ENCODE results near the gene KANSL1L. TPM values are rescaled to one million over a fixed set of nuclear protein-coding genes. Genes with fewer than 3 reads are reported as not detected.

The KANSL1L gene
- total RNA-seq, 1 donor from 2014 or later, result 4.9 TPM

DNA sequence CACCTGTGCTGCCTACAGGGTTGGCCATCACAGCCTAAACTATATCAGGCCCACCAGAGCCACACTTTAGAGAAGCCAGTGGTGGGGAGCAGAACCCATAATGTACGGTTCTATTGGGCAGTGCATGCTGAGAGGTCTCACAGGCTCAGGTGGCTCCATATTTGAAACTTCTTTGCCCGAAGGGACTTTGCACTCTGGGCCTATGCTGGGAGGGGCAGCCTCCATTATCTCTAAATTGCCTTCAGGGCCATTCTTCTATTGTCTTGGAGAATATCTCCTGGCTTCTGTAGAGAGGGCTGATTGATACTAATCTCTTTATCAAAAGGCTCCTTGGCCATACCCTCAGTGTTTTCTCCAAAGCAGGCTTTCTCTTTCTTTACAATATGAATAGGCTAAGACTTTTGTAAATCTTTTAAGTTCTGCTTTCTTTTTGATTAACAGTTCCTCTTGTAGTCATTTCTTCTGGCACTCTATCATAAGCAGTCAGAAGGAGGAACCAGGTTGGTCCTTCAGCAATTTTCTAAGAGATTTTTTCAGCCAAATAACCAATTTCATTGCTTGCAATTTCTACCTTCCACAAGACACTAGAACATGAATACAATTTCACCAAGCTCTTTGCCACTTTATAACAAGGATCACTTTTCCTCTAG is 124.2 kb downstream of the KANSL1L start:
- Mint-ChIP-seq H3K27ac (no peak overlapping the region), H3K9me3 (peaks cover 9% of the 10 kb centered on the region), H3K36me3 (ENCODE audit: low read depth) (no peaks in the 10 kb centered on the region), H3K27me3 (ENCODE audit: low read depth) (no peaks in the 10 kb centered on the region), H3K4me1 (ENCODE audit: low read depth) (no peaks in the 10 kb centered on the region), H3K4me3 (ENCODE audit: low read depth) (no peak overlapping the region)
- intact Hi-C loops (cut with micrococcal nuclease), result no loop called here
- no peak for DNase-seq (ENCODE audit: low spot score)

DNA sequence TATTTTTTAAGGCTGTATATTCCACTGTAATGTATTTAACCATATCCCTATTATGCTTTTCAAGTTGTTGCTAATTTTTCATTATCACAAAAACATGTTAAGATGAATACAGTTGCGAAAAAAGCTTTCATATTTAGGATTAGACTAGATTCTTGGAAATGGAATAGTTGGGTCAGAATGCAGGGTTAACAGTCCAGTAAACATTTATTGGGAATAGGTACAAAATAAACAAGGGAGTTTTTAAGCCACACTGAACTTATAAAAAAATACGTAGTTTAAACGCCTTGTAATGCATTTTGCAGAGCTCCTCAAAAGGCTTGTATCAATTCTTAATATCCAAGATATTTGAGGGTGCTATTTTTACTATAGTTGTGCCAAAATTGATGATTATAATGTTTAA is 133.1 kb downstream of the KANSL1L start:
- intact Hi-C loops (cut with micrococcal nuclease), result no loop called here
- Mint-ChIP-seq H3K27me3 (ENCODE audit: low read depth) (no peaks in the 10 kb centered on the region), H3K36me3 (ENCODE audit: low read depth) (peaks cover 3% of the 10 kb centered on the region), H3K4me3 (ENCODE audit: low read depth) (no peak overlapping the region), H3K9me3 (no peaks in the 10 kb centered on the region), H3K4me1 (ENCODE audit: low read depth) (no peaks in the 10 kb centered on the region), H3K27ac (no peak overlapping the region)
- DNase-seq (ENCODE audit: low spot score), result no peak

DNA sequence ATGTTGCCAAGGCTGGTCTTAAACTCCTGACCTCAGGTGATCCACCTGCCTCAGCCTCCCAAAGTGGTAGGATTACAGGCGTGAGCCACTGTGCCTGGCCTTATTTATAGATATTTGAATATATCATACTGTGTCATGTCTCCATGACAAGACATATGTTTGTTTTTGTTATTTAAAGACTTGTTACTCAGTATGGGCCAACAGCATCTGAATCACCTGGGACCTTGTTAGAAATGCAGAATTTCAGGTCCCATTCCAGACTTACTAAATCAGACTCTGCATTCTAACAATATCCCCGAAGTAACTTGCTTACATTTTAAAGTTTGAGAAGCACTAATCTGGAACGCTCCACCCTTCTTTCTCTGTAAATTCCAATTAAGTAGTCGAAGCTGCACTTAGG is 135.5 kb downstream of the KANSL1L start:
- intact Hi-C loops (cut with micrococcal nuclease), result no loop called here
- DNase-seq (ENCODE audit: low spot score), result no peak
- H3K36me3 Mint-ChIP-seq (ENCODE audit: low read depth), result peaks cover 3% of the 10 kb centered on the region
- H3K9me3 Mint-ChIP-seq, result no peaks in the 10 kb centered on the region
- H3K4me1 Mint-ChIP-seq (ENCODE audit: low read depth), result no peaks in the 10 kb centered on the region
- no peak overlapping the region for H3K4me3 Mint-ChIP-seq (ENCODE audit: low read depth)
- H3K27me3 Mint-ChIP-seq (ENCODE audit: low read depth), result no peaks in the 10 kb centered on the region
- no peak overlapping the region for H3K27ac Mint-ChIP-seq

DNA sequence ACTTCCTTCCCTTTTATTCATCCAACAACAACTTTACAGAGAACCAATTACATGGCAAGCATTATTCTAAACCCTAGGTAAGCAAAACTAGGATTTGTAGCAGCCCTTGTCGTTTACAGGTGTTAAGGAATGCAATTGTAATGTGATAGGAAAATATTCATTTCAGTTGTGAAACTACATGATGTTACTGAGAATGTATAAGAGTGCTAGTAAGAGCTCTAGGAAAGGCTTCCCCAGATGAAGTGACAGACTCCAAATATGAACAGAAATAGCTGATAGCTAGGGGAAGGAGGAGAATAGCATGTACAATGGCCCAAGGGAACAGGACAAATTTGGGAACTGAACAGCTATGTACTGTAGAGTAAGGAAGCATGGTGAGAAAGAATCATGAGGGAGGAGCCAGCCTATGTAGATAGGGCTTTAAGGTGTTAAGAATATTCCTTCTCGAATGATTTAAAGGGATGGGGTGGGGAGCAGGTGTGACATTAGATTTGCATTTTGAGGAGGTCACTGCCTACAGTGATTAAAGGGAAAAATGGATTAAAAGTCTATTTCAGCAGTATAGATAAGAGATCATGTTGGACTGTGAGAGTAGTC is 137.0 kb downstream of the KANSL1L start:
- H3K4me3 Mint-ChIP-seq (ENCODE audit: low read depth), result no peak overlapping the region
- intact Hi-C loops (cut with micrococcal nuclease), result no loop called here
- H3K36me3 Mint-ChIP-seq (ENCODE audit: low read depth), result peaks cover 5% of the 10 kb centered on the region
- H3K27me3 Mint-ChIP-seq (ENCODE audit: low read depth), result no peaks in the 10 kb centered on the region
- no peak for DNase-seq (ENCODE audit: low spot score)
- no peak overlapping the region for H3K27ac Mint-ChIP-seq
- H3K9me3 Mint-ChIP-seq, result no peaks in the 10 kb centered on the region
- no peaks in the 10 kb centered on the region for H3K4me1 Mint-ChIP-seq (ENCODE audit: low read depth)

DNA sequence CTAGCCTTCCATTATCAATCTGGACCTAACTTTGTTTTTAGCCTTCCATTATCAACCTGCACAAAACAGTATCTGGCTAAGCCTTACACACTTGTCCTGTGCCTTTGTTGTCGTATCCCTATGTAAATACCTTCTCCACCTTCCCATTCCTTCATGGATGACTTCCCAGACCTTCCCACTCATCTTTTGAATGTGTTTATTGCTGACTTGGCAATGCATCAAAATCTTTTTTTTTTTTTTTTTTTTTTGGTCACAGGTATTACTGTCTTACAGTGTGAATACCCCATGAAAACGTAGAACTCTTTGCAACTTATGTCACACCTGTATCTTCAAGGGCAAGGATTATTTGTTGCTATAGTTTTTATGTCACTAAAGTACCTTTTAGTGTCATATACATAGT is 143.0 kb downstream of the KANSL1L start:
- DNase-seq (ENCODE audit: low spot score), result no peak
- H3K27ac Mint-ChIP-seq, result no peak overlapping the region
- no peaks in the 10 kb centered on the region for H3K9me3 Mint-ChIP-seq
- H3K4me3 Mint-ChIP-seq (ENCODE audit: low read depth), result no peak overlapping the region
- peaks cover 26% of the 10 kb centered on the region for H3K36me3 Mint-ChIP-seq (ENCODE audit: low read depth)
- H3K4me1 Mint-ChIP-seq (ENCODE audit: low read depth), result no peaks in the 10 kb centered on the region
- H3K27me3 Mint-ChIP-seq (ENCODE audit: low read depth), result no peaks in the 10 kb centered on the region
- intact Hi-C loops (cut with micrococcal nuclease), result no loop called here

DNA sequence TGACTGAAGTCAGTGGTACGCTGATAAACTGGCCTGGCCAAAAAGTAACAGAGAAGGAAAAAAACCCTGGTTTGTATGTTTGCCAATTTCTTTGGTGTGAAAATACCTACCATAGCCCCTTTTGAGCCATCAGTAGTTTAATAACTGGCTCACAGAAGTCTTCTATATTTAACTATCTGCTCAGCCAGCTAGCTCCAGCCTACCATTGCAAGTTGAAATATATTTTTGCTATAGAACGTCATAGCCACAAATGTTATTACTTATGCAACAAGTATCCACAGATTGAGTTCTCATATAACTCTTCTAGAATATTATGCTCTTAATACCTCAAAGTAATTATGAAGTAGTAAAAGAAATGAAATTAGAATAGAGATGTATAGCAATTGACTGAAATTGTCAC is 143.6 kb downstream of the KANSL1L start:
- intact Hi-C loops (cut with micrococcal nuclease), result no loop called here
- no peaks in the 10 kb centered on the region for H3K4me1 Mint-ChIP-seq (ENCODE audit: low read depth)
- H3K27me3 Mint-ChIP-seq (ENCODE audit: low read depth), result no peaks in the 10 kb centered on the region
- no peak overlapping the region for H3K4me3 Mint-ChIP-seq (ENCODE audit: low read depth)
- no peak overlapping the region for H3K27ac Mint-ChIP-seq
- H3K36me3 Mint-ChIP-seq (ENCODE audit: low read depth), result peaks cover 31% of the 10 kb centered on the region
- DNase-seq (ENCODE audit: low spot score), result no peak
- no peaks in the 10 kb centered on the region for H3K9me3 Mint-ChIP-seq

DNA sequence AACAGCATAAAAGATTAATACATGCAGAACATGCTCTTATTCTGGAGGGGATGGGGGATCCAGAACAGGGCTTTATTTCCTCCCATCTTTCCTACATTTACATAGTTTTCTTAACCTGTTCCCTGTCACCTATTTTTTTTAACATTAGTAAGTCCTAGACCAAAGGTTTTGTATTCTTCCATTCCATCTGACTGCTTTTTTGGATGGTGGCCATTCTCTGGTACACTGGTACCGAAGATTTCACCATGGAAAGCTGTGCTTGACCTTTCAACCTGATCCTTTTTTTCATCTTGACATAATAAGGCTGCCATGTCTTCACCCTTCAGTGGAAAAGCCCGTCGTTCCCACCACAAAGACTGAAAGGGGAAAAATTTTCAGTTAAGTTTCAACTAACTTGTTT is 148.4 kb downstream of the KANSL1L start:
- no peak for DNase-seq (ENCODE audit: low spot score)
- no peaks in the 10 kb centered on the region for H3K4me1 Mint-ChIP-seq (ENCODE audit: low read depth)
- intact Hi-C loops (cut with micrococcal nuclease), result no loop called here
- H3K27ac Mint-ChIP-seq, result no peak overlapping the region
- peaks cover 55% of the 10 kb centered on the region for H3K36me3 Mint-ChIP-seq (ENCODE audit: low read depth)
- H3K27me3 Mint-ChIP-seq (ENCODE audit: low read depth), result no peaks in the 10 kb centered on the region
- no peaks in the 10 kb centered on the region for H3K9me3 Mint-ChIP-seq
- H3K4me3 Mint-ChIP-seq (ENCODE audit: low read depth), result no peak overlapping the region

DNA sequence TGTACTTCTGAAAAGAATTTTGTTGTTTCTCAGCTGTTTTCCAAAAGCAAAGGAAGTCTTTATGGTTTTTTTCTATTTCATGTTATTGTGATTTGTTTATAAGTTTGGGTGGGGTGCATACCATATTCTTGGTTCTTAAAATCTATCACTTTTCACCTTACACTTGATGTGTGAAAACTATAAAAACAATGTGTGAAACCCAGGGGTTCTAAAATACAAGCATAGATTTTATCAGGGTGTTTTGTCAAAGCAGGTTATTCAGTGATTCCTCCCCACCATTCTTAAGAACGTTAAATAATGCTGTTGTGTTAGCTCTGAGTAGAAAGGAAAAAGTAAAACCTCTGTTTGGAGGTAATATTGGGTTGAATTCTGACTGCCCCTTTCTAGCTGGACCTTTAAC is 151.1 kb downstream of the KANSL1L start:
- Mint-ChIP-seq H3K9me3 (no peaks in the 10 kb centered on the region), H3K4me3 (ENCODE audit: low read depth) (no peak overlapping the region), H3K27me3 (ENCODE audit: low read depth) (no peaks in the 10 kb centered on the region), H3K36me3 (ENCODE audit: low read depth) (peaks cover 67% of the 10 kb centered on the region), H3K4me1 (ENCODE audit: low read depth) (no peaks in the 10 kb centered on the region), H3K27ac (no peak overlapping the region)
- intact Hi-C loops (cut with micrococcal nuclease), result no loop called here
- DNase-seq (ENCODE audit: low spot score), result no peak

DNA sequence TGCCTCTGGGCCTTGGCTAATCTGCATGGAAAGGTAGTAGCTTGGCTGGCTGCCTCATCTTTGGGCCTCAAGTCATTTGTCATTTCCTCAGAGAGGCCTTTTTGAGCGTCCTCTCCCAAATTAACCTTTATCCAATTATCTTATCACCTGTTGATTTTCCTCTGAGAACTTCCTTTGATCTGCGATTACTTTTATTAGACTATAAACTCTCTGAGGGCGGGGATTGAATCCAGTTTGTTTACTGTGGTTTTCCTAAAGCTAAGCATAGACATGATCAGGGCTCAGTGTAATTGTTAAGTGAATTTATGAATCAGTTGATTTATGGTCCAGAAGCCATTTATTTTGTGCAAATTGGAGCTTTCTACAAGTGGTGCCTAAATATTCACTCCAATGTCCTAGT is 161.3 kb downstream of the KANSL1L start:
- no peak overlapping the region for H3K4me3 Mint-ChIP-seq (ENCODE audit: low read depth)
- H3K36me3 Mint-ChIP-seq (ENCODE audit: low read depth), result peaks cover 66% of the 10 kb centered on the region

DNA sequence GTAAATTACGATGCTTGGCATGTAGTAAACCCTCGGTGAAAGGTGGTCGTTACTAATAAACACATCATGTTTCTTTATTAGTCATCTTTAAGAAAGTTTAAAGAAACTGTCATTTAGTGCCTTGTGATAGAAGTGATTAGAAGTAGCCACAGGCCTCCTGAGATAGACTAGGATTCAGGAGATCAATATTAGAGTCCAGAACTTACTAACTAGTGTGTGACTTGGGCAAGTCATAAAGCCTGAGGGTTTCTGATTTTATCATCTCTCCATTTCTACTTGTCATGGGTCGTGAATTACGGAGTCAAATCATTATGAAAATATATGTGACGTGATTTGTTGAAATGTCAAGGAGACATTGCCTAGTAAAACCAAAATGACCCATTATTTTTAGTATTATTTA is 162.1 kb downstream of the KANSL1L start:
- Mint-ChIP-seq H3K36me3 (ENCODE audit: low read depth) (peaks cover 70% of the 10 kb centered on the region), H3K27me3 (ENCODE audit: low read depth) (no peaks in the 10 kb centered on the region), H3K27ac (no peak overlapping the region), H3K4me3 (ENCODE audit: low read depth) (no peak overlapping the region), H3K9me3 (no peaks in the 10 kb centered on the region), H3K4me1 (ENCODE audit: low read depth) (peaks cover 41% of the 10 kb centered on the region)
- DNase-seq (ENCODE audit: low spot score), result no peak
- intact Hi-C loops (cut with micrococcal nuclease), result no loop called here

More for the DNA sequence above, 161.3 kb downstream of the KANSL1L start:
- DNase-seq (ENCODE audit: low spot score), result no peak
- Mint-ChIP-seq H3K27me3 (ENCODE audit: low read depth) (no peaks in the 10 kb centered on the region), H3K9me3 (no peaks in the 10 kb centered on the region), H3K4me1 (ENCODE audit: low read depth) (peaks cover 36% of the 10 kb centered on the region), H3K27ac (no peak overlapping the region)
- intact Hi-C loops (cut with micrococcal nuclease), result no loop called here

DNA sequence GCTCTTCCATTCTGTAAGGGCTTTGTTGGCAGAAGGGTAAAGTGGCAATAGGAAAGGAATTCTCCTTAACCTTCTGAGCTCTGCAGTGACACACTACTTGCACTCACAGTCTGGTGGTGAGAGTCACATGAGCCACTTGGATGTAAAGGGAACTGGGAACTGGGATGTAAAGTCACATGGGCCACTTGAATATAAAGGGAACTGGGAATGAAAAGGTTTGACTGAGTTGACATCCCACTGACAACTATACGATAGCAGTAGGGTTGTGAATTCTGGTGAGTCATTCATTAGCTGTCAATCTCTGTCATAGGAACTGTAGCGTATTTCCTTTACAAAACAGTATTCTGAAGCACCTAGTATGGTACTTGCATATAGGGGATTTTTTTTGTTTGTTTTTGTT is 163.3 kb downstream of the KANSL1L start:
- intact Hi-C loops (cut with micrococcal nuclease), result no loop called here
- peaks cover 73% of the 10 kb centered on the region for H3K36me3 Mint-ChIP-seq (ENCODE audit: low read depth)
- no peaks in the 10 kb centered on the region for H3K27me3 Mint-ChIP-seq (ENCODE audit: low read depth)
- H3K4me3 Mint-ChIP-seq (ENCODE audit: low read depth), result no peak overlapping the region
- DNase-seq (ENCODE audit: low spot score), result no peak
- peaks cover 51% of the 10 kb centered on the region for H3K4me1 Mint-ChIP-seq (ENCODE audit: low read depth)
- no peak overlapping the region for H3K27ac Mint-ChIP-seq
- no peaks in the 10 kb centered on the region for H3K9me3 Mint-ChIP-seq

DNA sequence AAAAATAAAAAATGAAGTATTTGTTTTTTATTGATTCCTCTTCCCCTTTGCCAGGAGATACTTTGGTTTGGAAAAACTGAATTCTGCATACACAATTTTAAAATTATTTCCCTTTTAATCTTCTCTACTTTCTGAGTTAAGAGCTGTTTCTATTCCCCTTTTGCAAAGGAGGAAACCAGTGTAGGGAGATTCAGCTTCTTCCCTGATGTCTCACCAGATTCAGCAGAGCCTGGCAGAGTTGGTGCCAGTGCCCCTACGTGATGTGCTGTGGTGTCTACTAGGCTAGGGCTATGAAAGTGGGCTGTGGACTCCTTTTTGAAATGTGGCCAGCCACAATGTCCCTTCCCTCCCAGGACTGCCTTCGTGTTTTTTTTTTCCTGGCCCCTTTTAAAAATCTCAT is 166.3 kb downstream of the KANSL1L start:
- Mint-ChIP-seq H3K4me1 (ENCODE audit: low read depth) (peaks cover 49% of the 10 kb centered on the region), H3K4me3 (ENCODE audit: low read depth) (peak overlapping the region; percentile 54), H3K27me3 (ENCODE audit: low read depth) (no peaks in the 10 kb centered on the region), H3K36me3 (ENCODE audit: low read depth) (peaks cover 50% of the 10 kb centered on the region), H3K9me3 (peaks cover 3% of the 10 kb centered on the region), H3K27ac (no peak overlapping the region)
- intact Hi-C loops (cut with micrococcal nuclease), result loop anchor here (5.0 kb wide), 1 partner anchor 583 kb away; the partner anchor contains the start of gene MAP2
- no peak for DNase-seq (ENCODE audit: low spot score)

DNA sequence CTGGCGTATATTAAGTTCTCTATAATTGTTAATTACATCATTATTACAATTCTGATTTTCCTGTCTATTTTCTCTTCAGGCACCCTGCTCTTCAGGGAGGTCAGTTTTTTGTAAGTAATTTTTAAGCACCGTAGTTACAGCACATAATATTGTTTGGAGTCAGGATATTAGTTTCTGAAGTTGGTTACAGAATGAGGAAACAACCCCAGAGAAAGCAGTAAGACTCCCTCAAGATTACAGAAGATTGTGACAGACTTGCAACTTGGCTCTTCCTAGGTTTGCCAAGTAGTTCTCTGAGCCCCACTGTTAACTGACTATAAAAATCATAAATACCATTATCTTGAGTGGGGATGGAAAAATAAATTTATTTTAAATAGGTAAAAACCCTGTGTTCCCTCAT is 167.8 kb downstream of the KANSL1L start:
- Mint-ChIP-seq H3K27me3 (ENCODE audit: low read depth) (no peaks in the 10 kb centered on the region), H3K4me3 (ENCODE audit: low read depth) (peak overlapping the region; percentile 95), H3K27ac (peak overlapping the region; percentile 87), H3K9me3 (peaks cover 3% of the 10 kb centered on the region), H3K36me3 (ENCODE audit: low read depth) (peaks cover 38% of the 10 kb centered on the region), H3K4me1 (ENCODE audit: low read depth) (peaks cover 48% of the 10 kb centered on the region)
- intact Hi-C loops (cut with micrococcal nuclease), result loop anchor here (5.0 kb wide), 1 partner anchor 581 kb away; the partner anchor contains the start of gene MAP2
- DNase-seq (ENCODE audit: low spot score), result no peak
